SK-N-SH treated with all-trans-retinoic acid at 6 μM for 48 hours (cell line): Measurements from ENCODE around the gene VWA5B1.

Source experiments
- CREB5 ChIP-seq: fragments of 250-450 bp; sonication (Bioruptor Pico); IDR thresholded peaks from 2 replicates; pipeline ENCODE4 v1.5.1; 2020; ENCODE audit warnings: low read depth, mild to moderate bottlenecking, moderate library complexity
- SNAI2 ChIP-seq: fragments of 250-450 bp; sonication (Bioruptor Pico); IDR thresholded peaks from 2 replicates; pipeline ENCODE4 v1.5.0; 2020; ENCODE audit warnings: mild to moderate bottlenecking, moderate library complexity
- ZC3H10 ChIP-seq: fragments of 250-450 bp; sonication (Bioruptor Pico); IDR thresholded peaks from 2 replicates; pipeline ENCODE4 v1.5.1; 2021; ENCODE audit warnings: mild to moderate bottlenecking, moderate library complexity
- ZFP30 ChIP-seq: fragments of 450-650 bp; formaldehyde crosslinking; IDR thresholded peaks from 2 replicates; pipeline ENCODE4 v1.5.0; 2022; ENCODE audit warnings: mild to moderate bottlenecking, moderate library complexity

- TF ChIP-seq SNAI2 (CRISPR knock-in tag), result no peak
- TF ChIP-seq ZFP30 (CRISPR knock-in tag), result no peak
- TF ChIP-seq CREB5 (CRISPR knock-in tag), result no peak
- TF ChIP-seq ZC3H10 (CRISPR knock-in tag), result no peak
Measured at GRCh38 chr1:20371883-20372282, 81.2 kb downstream of the VWA5B1 start.
